ENCODE measurements around the gene MMP17. TPM values are rescaled to one million over a fixed set of nuclear protein-coding genes. Genes with fewer than 3 reads are reported as not detected.

Gene MMP17
- total and polyA plus RNA-seq, 2 donors (not counting 1 experiment from before 2014, with no cell fraction given): 14.8 to 140 TPM

DNA sequence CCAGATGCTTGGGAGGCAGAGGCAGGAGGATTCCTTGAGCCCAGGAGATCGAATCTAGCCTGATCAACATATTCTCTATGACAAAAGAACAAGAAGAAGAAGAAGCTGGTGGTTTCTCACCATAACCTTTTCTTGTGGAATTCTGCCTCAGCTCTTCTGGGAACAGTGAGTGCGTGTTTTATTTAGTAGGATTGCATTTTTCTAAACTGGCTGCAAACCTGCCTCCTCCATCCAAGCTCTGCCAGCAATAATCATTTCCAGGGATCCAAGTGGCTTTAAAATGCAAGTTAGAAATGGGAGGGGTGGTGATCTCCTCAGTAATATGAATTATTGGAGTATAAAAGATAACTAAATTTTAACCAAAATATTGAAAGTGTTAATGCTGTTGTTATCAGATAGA lies 46.1 kb upstream of the MMP17 start:
- H3K79me2 ChIP-seq (ENCODE audit: control insufficient read depth, insufficient read depth, low read length): peaks cover 20% of the 10 kb centered on the region
- no peak overlapping the region for H3K27ac ChIP-seq (ENCODE audit: low read length in 2 of 2)
- Mint-ChIP-seq H3K4me3 (no peak overlapping the region), H3K27ac (no peak overlapping the region), H3K4me1 (peaks cover 20% of the 10 kb centered on the region), H3K9me3 (ENCODE audit: insufficient read depth) (no peaks in the 10 kb centered on the region), H3K27me3 (no peaks in the 10 kb centered on the region)
- no peak for ATAC-seq (ENCODE audit: low read depth)
- peaks cover 6 to 65% of the 10 kb centered on the region in 2 experiments for H3K36me3 ChIP-seq (replicated peaks in 1 of 2; ENCODE audit: control extremely low read depth in 1 of 2, control insufficient read depth in 1 of 2, extremely low read depth in 1 of 2, insufficient read depth in 2 of 2, low read length in 1 of 2)
- ChIA-PET CTCF (interaction anchor here (0.7 to 1.0 kb wide), 2 partner anchors 9 to 27 kb away, joined by 3 read pairs; no protein-coding TSS in a partner anchor), POLR2A (no interaction called here)
- no peaks in the 10 kb centered on the region for H3K9me3 ChIP-seq (ENCODE audit: control extremely low read depth in 1 of 3, control insufficient read depth in 2 of 3, insufficient read depth in 1 of 3, low read length in 2 of 3)
- H3K9ac ChIP-seq (ENCODE audit: low read length): no peak overlapping the region
- no peaks in the 10 kb centered on the region for H3K27me3 ChIP-seq (replicated peaks in 1 of 4; ENCODE audit: control extremely low read depth in 1 of 4, control insufficient read depth in 3 of 4, insufficient read depth in 4 of 4, low read length in 3 of 4)
- H3K4me1 ChIP-seq (ENCODE audit: control insufficient read depth in 2 of 2, insufficient read depth in 2 of 2, low read length in 2 of 2): peaks cover 9 to 15% of the 10 kb centered on the region in 2 donors
- TF ChIP-seq, protein P1, sequence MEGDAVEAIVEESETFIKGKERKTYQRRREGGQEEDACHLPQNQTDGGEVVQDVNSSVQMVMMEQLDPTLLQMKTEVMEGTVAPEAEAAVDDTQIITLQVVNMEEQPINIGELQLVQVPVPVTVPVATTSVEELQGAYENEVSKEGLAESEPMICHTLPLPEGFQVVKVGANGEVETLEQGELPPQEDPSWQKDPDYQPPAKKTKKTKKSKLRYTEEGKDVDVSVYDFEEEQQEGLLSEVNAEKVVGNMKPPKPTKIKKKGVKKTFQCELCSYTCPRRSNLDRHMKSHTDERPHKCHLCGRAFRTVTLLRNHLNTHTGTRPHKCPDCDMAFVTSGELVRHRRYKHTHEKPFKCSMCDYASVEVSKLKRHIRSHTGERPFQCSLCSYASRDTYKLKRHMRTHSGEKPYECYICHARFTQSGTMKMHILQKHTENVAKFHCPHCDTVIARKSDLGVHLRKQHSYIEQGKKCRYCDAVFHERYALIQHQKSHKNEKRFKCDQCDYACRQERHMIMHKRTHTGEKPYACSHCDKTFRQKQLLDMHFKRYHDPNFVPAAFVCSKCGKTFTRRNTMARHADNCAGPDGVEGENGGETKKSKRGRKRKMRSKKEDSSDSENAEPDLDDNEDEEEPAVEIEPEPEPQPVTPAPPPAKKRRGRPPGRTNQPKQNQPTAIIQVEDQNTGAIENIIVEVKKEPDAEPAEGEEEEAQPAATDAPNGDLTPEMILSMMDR (IDR thresholded peaks at IDR 0.05): no peak
- TF ChIP-seq EZH2 (IDR thresholded peaks at IDR 0.05; ENCODE audit: borderline replicate concordance, insufficient read depth, low read depth, low read length, poor library complexity, severe bottlenecking): no peak
- intact Hi-C loops (cut with micrococcal nuclease): no loop called here
- whole genome bisulfite sequencing (ENCODE audit: insufficient coverage): no CpG with 5 or more reads among the region's 2 CpGs
- H4K20me1 ChIP-seq (ENCODE audit: control insufficient read depth, insufficient read depth, low read length, poor library complexity, severe bottlenecking): no peaks in the 10 kb centered on the region
- H2AFZ ChIP-seq (ENCODE audit: insufficient read depth, low read depth, low read length, poor library complexity, severe bottlenecking): no peak overlapping the region
- DNase-seq: no peak
- no peak overlapping the region for H3K4me3 ChIP-seq (ENCODE audit: control extremely low read depth in 1 of 5, extremely low read depth in 1 of 5, insufficient read depth in 1 of 5, low read depth in 2 of 5, low read length in 4 of 5)
- no peak overlapping the region for H3K4me2 ChIP-seq (replicated peaks; ENCODE audit: low read depth, low read length, poor library complexity, severe bottlenecking)

DNA sequence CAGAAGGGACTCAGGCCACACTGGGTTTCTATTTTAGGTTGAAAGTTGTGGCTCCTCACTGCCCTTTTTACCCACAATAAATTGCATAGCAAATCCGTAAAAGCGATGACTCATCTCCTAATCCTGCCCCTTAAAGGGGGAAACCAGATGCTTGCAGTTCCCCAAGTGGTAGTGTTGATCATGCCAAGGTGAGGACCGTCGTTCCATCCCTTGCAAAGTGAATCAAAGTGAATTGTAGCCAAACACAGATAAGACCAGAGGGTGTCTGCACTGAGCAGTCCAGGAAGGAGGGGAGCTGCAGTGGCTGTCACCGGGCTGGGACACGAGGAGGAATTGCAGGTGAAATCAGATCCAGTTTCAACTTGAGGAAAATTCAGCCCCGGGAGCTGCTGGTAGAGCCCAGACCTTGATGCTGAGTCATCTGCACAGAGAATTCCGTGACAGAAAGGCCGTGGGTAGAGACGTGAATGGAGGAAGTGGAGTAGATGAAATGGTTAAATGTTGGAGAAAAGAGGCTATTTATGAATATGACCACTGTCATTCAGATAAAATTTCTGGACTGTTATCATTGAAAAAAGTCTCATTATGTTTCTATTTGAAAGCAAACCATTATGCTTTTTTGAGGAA lies 44.2 kb upstream of the MMP17 start:
- H3K4me1 Mint-ChIP-seq: peaks cover 9% of the 10 kb centered on the region
- CTCF ChIA-PET: interaction anchor here (1.3 kb wide), 1 partner anchor 29 kb away, joined by 4 read pairs; no protein-coding TSS in a partner anchor
- H3K9me3 Mint-ChIP-seq (ENCODE audit: insufficient read depth): no peaks in the 10 kb centered on the region
- peaks cover 9 to 15% of the 10 kb centered on the region in 2 donors for H3K4me1 ChIP-seq (ENCODE audit: control insufficient read depth in 2 of 2, insufficient read depth in 2 of 2, low read length in 2 of 2)
- H3K9me3 ChIP-seq (ENCODE audit: control extremely low read depth in 1 of 3, control insufficient read depth in 2 of 3, insufficient read depth in 1 of 3, low read length in 2 of 3): no peaks in the 10 kb centered on the region
- H3K79me2 ChIP-seq (ENCODE audit: control insufficient read depth, insufficient read depth, low read length): peaks cover 12% of the 10 kb centered on the region
- intact Hi-C loops (cut with micrococcal nuclease): no loop called here
- H3K27ac Mint-ChIP-seq: peak overlapping the region; percentile 2
- TF ChIP-seq EZH2 (IDR thresholded peaks at IDR 0.05; ENCODE audit: borderline replicate concordance, insufficient read depth, low read depth, low read length, poor library complexity, severe bottlenecking): no peak
- TF ChIP-seq, protein P1 (IDR thresholded peaks at IDR 0.05): no peak
- H3K4me3 ChIP-seq (ENCODE audit: control extremely low read depth in 1 of 5, extremely low read depth in 1 of 5, insufficient read depth in 1 of 5, low read depth in 2 of 5, low read length in 4 of 5): no peak overlapping the region
- WGBS (ENCODE audit: insufficient coverage): 39% methylated on average over 8 of the region's 10 CpGs
- no peaks in the 10 kb centered on the region for H4K20me1 ChIP-seq (ENCODE audit: control insufficient read depth, insufficient read depth, low read length, poor library complexity, severe bottlenecking)
- peaks cover 5 to 70% of the 10 kb centered on the region in 2 experiments for H3K36me3 ChIP-seq (replicated peaks in 1 of 2; ENCODE audit: control extremely low read depth in 1 of 2, control insufficient read depth in 1 of 2, extremely low read depth in 1 of 2, insufficient read depth in 2 of 2, low read length in 1 of 2)
- no peak overlapping the region for H3K4me3 Mint-ChIP-seq
- H3K4me2 ChIP-seq (replicated peaks; ENCODE audit: low read depth, low read length, poor library complexity, severe bottlenecking): peak overlapping the region; percentile 43
- H3K27ac ChIP-seq (ENCODE audit: low read length in 2 of 2): no peak overlapping the region
- no peak overlapping the region for H3K9ac ChIP-seq (ENCODE audit: low read length)
- no peaks in the 10 kb centered on the region for H3K27me3 ChIP-seq (replicated peaks in 1 of 4; ENCODE audit: control extremely low read depth in 1 of 4, control insufficient read depth in 3 of 4, insufficient read depth in 4 of 4, low read length in 3 of 4)
- no peak overlapping the region for H2AFZ ChIP-seq (ENCODE audit: insufficient read depth, low read depth, low read length, poor library complexity, severe bottlenecking)
- DNase-seq (no peak), ATAC-seq (ENCODE audit: low read depth) (peak; percentile 33)
- no peaks in the 10 kb centered on the region for H3K27me3 Mint-ChIP-seq
- POLR2A ChIA-PET: no interaction called here
